Stomach (tissue), 9 donors: Measurements from ENCODE around the gene PFKFB3. TPM values are rescaled to one million over a fixed set of nuclear protein-coding genes. Genes with fewer than 3 reads are reported as not detected.

Experiments
- DNase-seq, 2 donors: peaks; one replicate each; pipeline versions ENCODE4 v3.0.0 to v3.0.0-alpha.2; 2013 to 2019
- H3K27ac ChIP-seq, 5 donors: fragments of 200-600 bp in 4 of 5; sonication (generic) in 4 of 5; one replicate each; pipeline ENCODE4 v1.5.1; 2013 to 2019; ENCODE audit warnings: mild to moderate bottlenecking in 1 of 5, moderate library complexity in 1 of 5
- H3K27me3 ChIP-seq, 3 donors: fragments of 200-600 bp; sonication (generic); one replicate each; pipeline ENCODE4 v1.5.1; 2017 to 2019; ENCODE audit warnings: mixed run types in 1 of 3
- H3K36me3 ChIP-seq, 4 donors: fragments of 200-600 bp; sonication (generic); 1 replicate in 3 of 4; 2 replicates in 1 of 4; pipeline ENCODE4 v1.5.1; 2016 to 2019
- H3K4me1 ChIP-seq, 4 donors: fragments of 200-600 bp; sonication (generic); one replicate each; pipeline ENCODE4 v1.5.1; 2016 to 2019
- H3K4me3 ChIP-seq, 4 donors: fragments of 200-600 bp; sonication (generic) in 3 of 4; one replicate each; pipeline ENCODE4 v1.5.1; 2016 to 2019; ENCODE audit warnings: mild to moderate bottlenecking in 1 of 4
- H3K9me3 ChIP-seq, 4 donors: fragments of 200-600 bp; sonication (generic); one replicate each; pipeline ENCODE4 v1.5.1; 2016 to 2019
- EP300 ChIP-seq: sonication (generic); formaldehyde crosslinking; IDR thresholded peaks from one replicate; pipeline ENCODE4 v1.6.1; 2017; ENCODE audit warnings: antibody characterized with exemption
- POLR2A ChIP-seq, 4 donors: fragments of 450-650 bp; IDR thresholded peaks; one replicate each; pipeline ENCODE4 v1.6.1; 2016; ENCODE audit warnings: antibody characterized with exemption in 4 of 4, control low read depth in 2 of 4, mild to moderate bottlenecking in 1 of 4, moderate library complexity in 1 of 4
- POLR2AphosphoS5 ChIP-seq, 3 donors: sonication (generic); formaldehyde crosslinking; IDR thresholded peaks; one replicate each; pipeline ENCODE4 v1.6.1; 2016; ENCODE audit warnings: antibody characterized with exemption in 3 of 3
- WGBS, 5 donors: extraction: QIAGEN DNeasy Blood & Tissue Kit in 3 of 5; methylation state at CpG; one replicate each; pipeline versions ENCODE4 v1.1.5 to v1.1.7; 2013 to 2018; 5-methylcytosine and 5-hydroxymethylcytosine counted together
- intact Hi-C: fragments of 100-400 bp; cut with DNase I; formaldehyde crosslinking; loops from one replicate; pipeline ENCODE4 v1.15.1; 2023; ENCODE audit warnings: low total_unique reads
- polyA plus RNA-seq, 3 donors: library from polyadenylated mRNA; stranded (reverse); fragments of 200-250 nt; gene quantifications; one replicate each; pipeline ENCODE4 v1.2.3, GENCODE V29; 2013
- total RNA-seq, 5 donors: library from RNA; depleted of rRNA; stranded (reverse); fragments of >200 nt; gene quantifications; one replicate each; pipeline versions ENCODE4 v1.1.0 to v1.2.3, GENCODE V29; 2014 to 2016
- TF ChIP-seq, protein P1 (sequence below), 7 experiments: fragments of 450-650 bp in 4 of 7; fragments of 200-600 bp in 3 of 7; sonication (generic) in 3 of 7; IDR thresholded peaks; one replicate each; pipeline ENCODE4 v1.5.1; 2016 to 2019; ENCODE audit warnings: antibody characterized with exemption in 7 of 7, control low read depth in 2 of 7, mild to moderate bottlenecking in 1 of 7
- donor health status: healthy with polysubstance abuse.
- donor health status: Bipolar disorder and iron deficiency.
- donor health status: healthy.

The PFKFB3 gene
- total and polyA plus RNA-seq, 8 donors = 17.7 to 199 (median 38.0) TPM

DNA sequence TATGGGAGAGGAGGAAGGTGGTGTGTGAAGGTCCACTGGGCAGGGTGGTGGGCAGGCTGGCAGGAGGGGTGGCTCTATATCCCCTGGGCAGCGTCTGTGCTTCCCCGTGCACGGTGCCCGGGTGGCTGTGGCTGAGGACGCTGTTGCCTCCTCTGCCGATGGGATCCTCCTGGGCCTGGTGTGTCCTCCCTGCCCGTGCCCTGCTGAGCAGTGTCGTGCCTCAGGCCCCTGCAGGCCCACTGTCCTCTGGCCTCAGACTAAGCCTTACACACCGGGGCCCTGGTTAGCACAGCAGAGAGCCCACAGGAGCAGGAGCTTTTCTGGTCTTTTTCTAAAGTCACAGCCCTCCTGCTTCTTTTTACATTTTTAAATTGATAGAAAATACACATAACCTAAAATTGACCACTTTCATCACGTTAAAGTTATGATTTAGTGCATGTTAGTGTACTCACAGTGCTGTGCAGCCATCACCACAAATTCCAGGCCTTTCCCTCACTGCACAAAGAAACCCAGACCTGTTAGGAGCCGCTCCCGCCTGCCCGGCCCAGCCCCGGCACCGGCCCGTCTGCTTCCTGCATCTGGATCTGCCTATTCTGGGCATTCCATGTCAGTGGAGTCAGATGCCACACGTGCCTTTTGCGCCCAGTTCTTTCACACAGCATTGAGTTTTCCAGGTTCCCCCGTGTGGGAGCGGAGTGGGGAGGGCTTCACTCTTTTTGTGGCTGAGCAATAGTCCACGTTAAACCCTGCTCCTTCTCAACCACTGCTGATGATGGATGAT is 19.4 kb downstream of the PFKFB3 start:
- peaks cover 93 to 100% (median 97%) of the 10 kb centered on the region in 4 donors for H3K36me3 ChIP-seq
- DNase-seq = no peak
- WGBS, 5 donors = 79 to 83% (median 81%) methylated on average over 21 of the region's 21 CpGs
- H3K9me3 ChIP-seq = no peaks in the 10 kb centered on the region
- intact Hi-C loops = loop anchor here (10.0 kb wide), 1 partner anchor 183 kb away; no protein-coding TSS in a partner anchor
- H3K4me1 ChIP-seq = no peaks in the 10 kb centered on the region
- H3K27me3 ChIP-seq = no peaks in the 10 kb centered on the region
- no peak overlapping the region for H3K4me3 ChIP-seq
- TF ChIP-seq, protein P1, sequence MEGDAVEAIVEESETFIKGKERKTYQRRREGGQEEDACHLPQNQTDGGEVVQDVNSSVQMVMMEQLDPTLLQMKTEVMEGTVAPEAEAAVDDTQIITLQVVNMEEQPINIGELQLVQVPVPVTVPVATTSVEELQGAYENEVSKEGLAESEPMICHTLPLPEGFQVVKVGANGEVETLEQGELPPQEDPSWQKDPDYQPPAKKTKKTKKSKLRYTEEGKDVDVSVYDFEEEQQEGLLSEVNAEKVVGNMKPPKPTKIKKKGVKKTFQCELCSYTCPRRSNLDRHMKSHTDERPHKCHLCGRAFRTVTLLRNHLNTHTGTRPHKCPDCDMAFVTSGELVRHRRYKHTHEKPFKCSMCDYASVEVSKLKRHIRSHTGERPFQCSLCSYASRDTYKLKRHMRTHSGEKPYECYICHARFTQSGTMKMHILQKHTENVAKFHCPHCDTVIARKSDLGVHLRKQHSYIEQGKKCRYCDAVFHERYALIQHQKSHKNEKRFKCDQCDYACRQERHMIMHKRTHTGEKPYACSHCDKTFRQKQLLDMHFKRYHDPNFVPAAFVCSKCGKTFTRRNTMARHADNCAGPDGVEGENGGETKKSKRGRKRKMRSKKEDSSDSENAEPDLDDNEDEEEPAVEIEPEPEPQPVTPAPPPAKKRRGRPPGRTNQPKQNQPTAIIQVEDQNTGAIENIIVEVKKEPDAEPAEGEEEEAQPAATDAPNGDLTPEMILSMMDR (IDR thresholded peaks at IDR 0.05) = no peak
- TF ChIP-seq POLR2AphosphoS5 (IDR thresholded peaks at IDR 0.05) (no peak), POLR2A (IDR thresholded peaks at IDR 0.05) (no peak), EP300 (no peak)
- H3K27ac ChIP-seq = peak overlapping the region in 1 of 5 donors; percentile 36

DNA sequence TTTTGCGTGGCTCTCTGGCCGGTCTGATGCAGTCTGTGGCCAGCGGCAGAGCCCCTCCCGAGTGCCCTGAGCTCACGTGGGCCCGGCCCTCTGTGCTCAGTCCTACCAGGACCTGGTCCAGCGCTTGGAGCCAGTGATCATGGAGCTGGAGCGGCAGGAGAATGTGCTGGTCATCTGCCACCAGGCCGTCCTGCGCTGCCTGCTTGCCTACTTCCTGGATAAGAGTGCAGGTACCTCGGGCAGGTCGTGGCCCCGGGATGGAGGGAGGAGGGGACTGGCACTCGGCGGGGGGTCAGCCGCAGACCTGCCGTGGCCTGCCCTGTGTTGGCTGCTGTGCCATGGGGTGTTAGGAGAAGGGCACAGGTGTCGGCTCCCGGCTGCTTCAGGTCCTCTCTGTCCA is 20.0 kb downstream of the PFKFB3 start:
- Histone ChIP-seq H3K27me3 (no peaks in the 10 kb centered on the region), H3K36me3 (peaks cover 93 to 100% (median 97%) of the 10 kb centered on the region in 4 donors), H3K27ac (peak overlapping the region in 1 of 5 donors; percentile 23), H3K4me3 (no peak overlapping the region), H3K9me3 (no peaks in the 10 kb centered on the region), H3K4me1 (no peaks in the 10 kb centered on the region)
- intact Hi-C loops = loop anchor here (10.0 kb wide), 1 partner anchor 182 kb away; no protein-coding TSS in a partner anchor
- 88 to 92% (median 90%) methylated on average over 7 to 19 of the region's 19 CpGs for WGBS, 5 donors
- DNase-seq = no peak
- TF ChIP-seq POLR2A (IDR thresholded peaks at IDR 0.05) = no peak
- TF ChIP-seq, protein P1 (IDR thresholded peaks at IDR 0.05) = no peak

DNA sequence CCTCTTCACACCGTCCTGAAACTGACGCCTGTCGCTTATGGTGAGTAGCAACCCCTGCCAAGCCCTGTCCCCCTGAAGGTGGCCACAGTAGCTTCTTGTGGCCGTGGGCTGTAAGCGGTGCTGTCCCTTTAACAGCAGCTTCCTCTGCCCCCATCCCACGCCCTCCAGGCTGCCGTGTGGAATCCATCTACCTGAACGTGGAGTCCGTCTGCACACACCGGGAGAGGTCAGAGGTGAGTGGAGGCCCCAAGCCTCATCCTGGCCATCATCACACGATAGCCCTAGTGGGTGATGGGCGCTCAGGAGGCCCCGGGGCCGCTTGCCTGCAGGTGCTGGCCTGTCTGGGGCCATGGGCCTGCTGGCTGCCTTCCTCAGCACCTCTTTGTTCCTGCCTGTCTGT is 21.2 kb downstream of the PFKFB3 start:
- Histone ChIP-seq H3K27ac (no peak overlapping the region), H3K36me3 (peaks cover 97 to 100% (median 100%) of the 10 kb centered on the region in 4 donors), H3K4me1 (no peaks in the 10 kb centered on the region), H3K27me3 (no peaks in the 10 kb centered on the region), H3K4me3 (no peak overlapping the region), H3K9me3 (no peaks in the 10 kb centered on the region)
- intact Hi-C loops = loop anchor here (10.0 kb wide), 1 partner anchor 181 kb away; no protein-coding TSS in a partner anchor
- WGBS, 5 donors = 90 to 94% (median 93%) methylated on average over 14 of the region's 14 CpGs
- TF ChIP-seq, protein P1 (IDR thresholded peaks at IDR 0.05) = no peak
- TF ChIP-seq EP300 = no peak
- no peak for TF ChIP-seq POLR2A (IDR thresholded peaks at IDR 0.05)
- TF ChIP-seq POLR2AphosphoS5 (IDR thresholded peaks at IDR 0.05) = no peak
- DNase-seq = no peak

DNA sequence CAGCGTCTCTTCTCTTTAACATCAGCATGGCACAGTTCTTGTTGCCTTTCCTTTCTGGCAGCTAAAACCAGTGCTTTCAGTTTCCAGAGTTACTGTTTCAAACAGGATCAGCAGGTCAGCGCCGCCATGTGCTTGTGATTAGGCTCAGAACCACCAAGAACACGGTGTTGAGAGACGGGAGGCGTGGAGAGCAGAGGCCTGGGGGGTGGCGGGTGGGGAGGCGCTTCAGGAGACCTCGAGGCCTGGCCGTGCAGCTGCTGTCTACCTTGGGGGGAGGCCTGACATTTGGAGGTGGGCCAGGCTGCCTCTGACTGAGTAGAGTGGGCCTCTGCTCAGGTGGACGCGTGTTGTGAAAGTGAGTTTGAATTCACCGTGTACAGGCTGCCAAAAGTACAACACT is 22.0 kb downstream of the PFKFB3 start:
- H3K27ac ChIP-seq = no peak overlapping the region
- 88 to 90% (median 89%) methylated on average over 13 of the region's 13 CpGs for WGBS, 5 donors
- no peaks in the 10 kb centered on the region for H3K9me3 ChIP-seq
- TF ChIP-seq POLR2A (IDR thresholded peaks at IDR 0.05) = no peak
- TF ChIP-seq, protein P1 (IDR thresholded peaks at IDR 0.05) = no peak
- TF ChIP-seq EP300 = no peak
- no peak for TF ChIP-seq POLR2AphosphoS5 (IDR thresholded peaks at IDR 0.05)
- no peak overlapping the region for H3K4me3 ChIP-seq
- no peak for DNase-seq
- H3K4me1 ChIP-seq = no peaks in the 10 kb centered on the region
- peaks cover 94 to 100% (median 100%) of the 10 kb centered on the region in 4 donors for H3K36me3 ChIP-seq
- no peaks in the 10 kb centered on the region for H3K27me3 ChIP-seq
- intact Hi-C loops = loop anchor here (10.0 kb wide), 1 partner anchor 180 kb away; no protein-coding TSS in a partner anchor
